ENCODE measurements around the gene LOXHD1.

GRCh38 chr18:46574000-46574742 is 82.8 kb downstream of the LOXHD1 start:
- TF ChIP-seq CTCF (IDR thresholded peaks at IDR 0.05; ENCODE audit: low read length) (no peak), EZH2 (IDR thresholded peaks at IDR 0.05; ENCODE audit: borderline replicate concordance, low read length) (no peak)
